ENCODE results near the gene SMIM29.
"Not testable (repeated sequence)": the region's sequence is repeated elsewhere in the genome, so short reads cannot be mapped to it uniquely, and the experiment has no call there.

The SMIM29 gene

GRCh38 chr6:34267746-34268145, 18.9 kb upstream of the SMIM29 start:
- no peak for DNase-seq

GRCh38 chr6:34263484-34263883, 14.7 kb upstream of the SMIM29 start:
- DNase-seq: not testable (repeated sequence)

- no peak for DNase-seq
Measured at GRCh38 chr6:34260576-34261267, 11.9 kb upstream of the SMIM29 start.

- no peak for DNase-seq
Measured at GRCh38 chr6:34259529-34260069, 10.8 kb upstream of the SMIM29 start.

- DNase-seq: not testable (repeated sequence)
Measured at GRCh38 chr6:34252395-34252794, 3.6 kb upstream of the SMIM29 start.

- DNase-seq: no peak
Measured at GRCh38 chr6:34249469-34250261, 859 bp upstream of the SMIM29 start.

GRCh38 chr6:34248198-34248726, 544 bp downstream of the SMIM29 start:
- no peak for DNase-seq

- DNase-seq: no peak
Measured at GRCh38 chr6:34247481-34248197, 1.2 kb downstream of the SMIM29 start.

- DNase-seq: no peak
Measured at GRCh38 chr6:34246563-34247391, 2.0 kb downstream of the SMIM29 start.

- DNase-seq: no peak
Measured at GRCh38 chr6:34246249-34246562, 2.6 kb downstream of the SMIM29 start.

- DNase-seq: not testable (repeated sequence)
Measured at GRCh38 chr6:34245761-34246140, 3.1 kb downstream of the SMIM29 start.

- DNase-seq: not testable (repeated sequence)
Measured at GRCh38 chr6:34245032-34245760, 3.6 kb downstream of the SMIM29 start.

- no peak for DNase-seq
Measured at GRCh38 chr6:34243901-34244884, 4.6 kb downstream of the SMIM29 start.

- no peak for DNase-seq
Measured at GRCh38 chr6:34243131-34243771, 5.6 kb downstream of the SMIM29 start.

GRCh38 chr6:34242252-34243130, 6.3 kb downstream of the SMIM29 start:
- no peak for DNase-seq

GRCh38 chr6:34241351-34242215, 7.2 kb downstream of the SMIM29 start:
- no peak for DNase-seq

- no peak for DNase-seq
Measured at GRCh38 chr6:34240329-34241248, 8.2 kb downstream of the SMIM29 start.

Data from NCI-H187 treated with DMSO at 0.1 percent for 48 hours (cell line).